Activated CD4-positive, alpha-beta T cell treated with anti-CD3 and anti-CD28 coated beads for 36 hours (primary cell): ENCODE data around the gene SH3BP4. TPM values are rescaled to one million over a fixed set of nuclear protein-coding genes. Genes with fewer than 3 reads are reported as not detected.

Source experiments
- ATAC-seq: fragments of 200-7000 bp; cut with Tn5 transposase; one replicate; pipeline ENCODE4 v1.10.0; 2021; ENCODE audit warnings: mild to moderate bottlenecking, moderate library complexity
- CTCF ChIA-PET: fragments of 350-600 bp; sonication (Branson Sonifier 250); formaldehyde crosslinking; loops from one replicate; lab custom pipeline; 2021; ENCODE audit warnings: antibody characterized with exemption; lab: Charles Lee
- POLR2A ChIA-PET: fragments of 350-600 bp; sonication (Branson Sonifier 250); formaldehyde crosslinking; loops from one replicate; lab custom pipeline; 2021; ENCODE audit warnings: antibody characterized with exemption, inconsistent platforms; lab: Charles Lee
- DNase-seq: peaks from one replicate; pipeline ENCODE4 v3.0.0-alpha.2; 2020
- H3K27ac Mint-ChIP-seq: one replicate; pipeline ENCODE4 v1.8.0; 2021; ENCODE audit warnings: mixed read lengths
- H3K27me3 Mint-ChIP-seq: one replicate; pipeline ENCODE4 v1.8.0; 2021; ENCODE audit warnings: mixed read lengths
- H3K36me3 Mint-ChIP-seq: one replicate; pipeline ENCODE4 v1.8.0; 2021; ENCODE audit warnings: low read depth, mixed read lengths
- H3K4me1 Mint-ChIP-seq: one replicate; pipeline ENCODE4 v1.8.0; 2021; ENCODE audit warnings: mixed read lengths
- H3K4me3 Mint-ChIP-seq: one replicate; pipeline ENCODE4 v1.8.0; 2021; ENCODE audit warnings: mild to moderate bottlenecking, moderate library complexity, mixed read lengths
- H3K9me3 Mint-ChIP-seq: one replicate; pipeline ENCODE4 v1.8.0; 2021; ENCODE audit warnings: low read depth, mixed read lengths
- intact Hi-C, 2 experiments: fragments of 100-400 bp; cut with DNase I in 1 of 2; cut with micrococcal nuclease in 1 of 2; formaldehyde crosslinking; loops; one replicate each; pipeline versions ENCODE4 v1.14.2 to v1.15.1; 2022 to 2024; cut with DNase I, micrococcal nuclease
- total RNA-seq, 2 experiments: library from RNA; stranded (reverse); gene quantifications; one replicate each; pipeline ENCODE4 v1.2.3, GENCODE V29; 2021

SH3BP4 gene
- total RNA-seq, 2 experiments from 2014 or later, result 0.21 to 0.32 TPM

DNA sequence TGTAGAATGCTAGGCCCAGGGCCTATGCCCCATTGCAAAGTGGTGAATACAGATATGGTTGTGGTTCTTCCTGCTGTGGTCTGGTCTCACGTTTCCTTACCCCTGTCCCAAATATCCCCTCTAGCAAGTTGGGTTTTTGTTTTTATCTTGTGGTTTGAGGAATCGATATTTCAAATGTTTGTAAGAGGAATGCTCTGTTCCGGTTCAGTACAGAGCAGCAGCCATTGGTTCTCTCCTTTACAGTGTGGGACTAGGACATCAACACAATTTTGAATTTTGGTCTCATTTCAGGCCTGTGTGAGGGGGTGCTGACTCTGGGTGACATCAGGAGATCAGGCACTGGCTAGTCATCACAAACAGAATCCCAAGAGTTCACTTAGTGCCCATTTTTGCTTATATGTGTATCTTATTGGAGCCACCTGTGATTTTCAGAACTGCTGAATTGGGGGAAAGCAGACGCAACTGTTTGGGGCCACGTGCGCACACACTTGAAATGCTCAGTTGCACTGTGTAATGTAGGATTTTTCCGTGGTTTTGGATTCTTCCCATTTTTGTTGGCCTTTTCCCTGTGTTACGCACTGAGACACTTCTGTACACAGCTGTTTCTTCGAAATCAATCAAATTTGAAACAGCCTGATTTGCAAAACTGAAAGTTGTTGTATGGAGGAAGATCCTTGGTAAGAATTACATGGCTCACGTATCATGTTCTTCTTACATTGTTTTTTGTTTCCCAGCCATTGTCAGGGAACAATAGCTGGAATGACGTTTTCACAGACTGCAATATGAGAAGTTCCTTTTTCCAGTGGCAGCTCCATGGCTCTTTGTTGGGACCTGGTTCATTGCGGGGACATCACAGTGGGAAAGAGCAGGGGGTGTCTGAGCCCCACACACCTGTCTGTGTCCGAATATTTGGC lies 8.6 kb downstream of the SH3BP4 start:
- CTCF ChIA-PET, result no interaction called here
- Mint-ChIP-seq H3K4me3 (no peak overlapping the region), H3K4me1 (no peaks in the 10 kb centered on the region), H3K27me3 (peaks cover 9% of the 10 kb centered on the region), H3K9me3 (no peaks in the 10 kb centered on the region), H3K36me3 (no peaks in the 10 kb centered on the region), H3K27ac (no peak overlapping the region)
- intact Hi-C loops, result no loop called here
- DNase-seq (no peak), ATAC-seq (no peak)
- POLR2A ChIA-PET, result no interaction called here

DNA sequence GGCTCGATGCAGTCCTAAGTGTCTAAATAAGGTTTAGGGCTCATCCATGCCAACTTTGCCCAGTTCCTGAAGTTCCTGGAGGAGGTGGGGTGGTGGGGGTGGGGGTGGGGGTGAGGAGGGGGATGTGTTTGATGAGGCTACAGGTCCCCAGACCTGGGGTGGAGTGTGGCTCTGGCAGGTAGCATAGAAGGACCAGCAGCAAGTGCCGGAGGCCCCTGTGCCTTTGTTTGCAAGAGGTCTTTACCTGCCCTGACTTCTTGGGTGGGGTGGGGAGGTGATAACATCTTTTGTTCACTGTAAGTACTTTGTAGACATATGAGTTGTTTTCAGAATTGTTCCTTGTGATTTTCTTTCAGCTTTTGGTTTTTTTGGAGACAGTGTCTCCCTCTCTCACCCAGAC lies 10.0 kb downstream of the SH3BP4 start:
- intact Hi-C loops, result no loop called here
- DNase-seq (no peak), ATAC-seq (no peak)
- Mint-ChIP-seq H3K27me3 (peaks cover 11% of the 10 kb centered on the region), H3K4me3 (no peak overlapping the region), H3K36me3 (no peaks in the 10 kb centered on the region), H3K9me3 (no peaks in the 10 kb centered on the region), H3K4me1 (no peaks in the 10 kb centered on the region), H3K27ac (no peak overlapping the region)
- ChIA-PET CTCF (no interaction called here), POLR2A (no interaction called here)

DNA sequence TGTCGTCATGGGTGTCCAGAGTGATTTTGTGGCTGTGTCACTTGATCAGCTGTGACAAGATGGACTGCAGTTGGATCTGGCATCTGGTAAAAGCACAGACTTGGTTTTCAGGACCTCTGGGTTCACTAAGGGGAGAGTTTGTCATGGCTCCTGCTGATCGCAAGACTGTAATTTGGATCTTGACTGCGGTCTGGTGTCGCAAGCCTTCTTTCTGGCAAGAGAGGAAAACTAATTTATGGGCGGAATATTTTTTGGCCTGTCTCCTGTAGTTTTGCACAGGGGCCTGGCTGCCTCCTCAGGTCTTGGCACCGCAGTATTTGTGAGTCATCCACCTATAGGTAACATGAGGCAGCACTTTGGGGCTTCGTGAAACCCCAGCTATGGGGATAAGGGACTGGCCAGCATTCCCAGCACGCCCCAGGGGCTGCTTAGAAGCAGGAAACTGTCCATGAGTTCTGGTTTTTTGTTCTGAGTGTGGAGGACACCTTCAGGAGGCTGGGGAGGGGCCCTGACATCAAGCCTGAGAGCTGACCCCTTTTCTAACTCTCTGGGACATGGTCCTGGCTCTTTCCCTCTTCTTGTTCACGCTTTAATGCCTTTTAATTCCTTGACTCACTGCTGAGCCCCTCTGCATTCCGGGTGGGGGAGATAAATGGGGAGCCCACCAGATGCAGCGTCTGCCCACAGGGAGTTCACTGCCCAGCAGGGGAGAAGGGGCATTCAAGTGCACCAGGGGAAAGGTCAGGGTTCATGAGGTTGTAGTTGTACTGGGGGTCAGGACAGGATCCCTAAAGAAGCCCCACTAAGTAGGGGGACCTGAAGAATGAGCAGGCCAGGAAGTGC lies 12.2 kb downstream of the SH3BP4 start:
- no peak for ATAC-seq
- DNase-seq, result no peak
- Mint-ChIP-seq H3K4me1 (no peaks in the 10 kb centered on the region), H3K27ac (no peak overlapping the region), H3K27me3 (peaks cover 5% of the 10 kb centered on the region), H3K36me3 (no peaks in the 10 kb centered on the region), H3K9me3 (no peaks in the 10 kb centered on the region), H3K4me3 (no peak overlapping the region)
- intact Hi-C loops, result no loop called here
- CTCF ChIA-PET, result no interaction called here
- POLR2A ChIA-PET, result no interaction called here

DNA sequence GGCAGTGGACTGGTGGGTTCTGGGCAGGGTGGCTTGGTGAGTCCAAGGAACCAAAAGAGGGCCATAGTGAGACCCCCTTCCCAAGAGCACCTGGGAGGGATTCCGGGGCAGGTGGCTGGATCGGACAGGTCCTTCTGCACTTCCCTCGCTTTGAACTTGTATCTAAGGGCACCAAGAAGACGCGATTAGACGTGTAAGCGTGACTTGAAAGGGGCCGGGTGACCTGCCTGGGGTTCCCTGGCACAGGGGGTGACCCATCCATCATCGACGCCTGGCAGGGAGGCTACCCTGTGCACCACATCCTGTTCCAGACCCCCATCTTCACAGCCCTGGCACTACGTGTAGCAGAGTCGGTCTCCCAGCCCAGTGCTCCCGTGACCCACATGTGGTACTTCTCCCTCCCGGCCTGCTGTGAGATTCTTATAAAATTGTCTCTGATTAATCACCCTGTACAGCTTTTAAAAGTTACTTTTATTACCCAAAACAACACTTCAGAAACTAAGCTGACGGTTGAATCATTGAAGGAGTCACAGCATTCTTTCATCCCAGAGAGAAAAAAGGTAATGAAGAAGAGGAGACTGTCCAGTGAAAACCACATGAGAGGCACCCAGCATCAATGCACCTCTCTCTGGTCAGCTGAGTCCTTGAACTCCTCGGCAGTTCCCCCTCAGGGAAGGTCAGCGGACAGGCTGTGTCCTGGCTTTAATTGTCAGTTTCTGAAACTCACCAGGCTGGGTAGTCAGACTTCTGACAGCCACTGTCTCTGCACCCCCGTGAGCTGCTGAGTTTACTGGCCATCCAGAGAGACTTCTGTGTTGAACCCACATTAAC lies 13.0 kb downstream of the SH3BP4 start:
- no peaks in the 10 kb centered on the region for H3K4me1 Mint-ChIP-seq
- no peak overlapping the region for H3K4me3 Mint-ChIP-seq
- no peaks in the 10 kb centered on the region for H3K36me3 Mint-ChIP-seq
- DNase-seq (no peak), ATAC-seq (no peak)
- H3K27ac Mint-ChIP-seq, result no peak overlapping the region
- ChIA-PET POLR2A (no interaction called here), CTCF (no interaction called here)
- intact Hi-C loops, result no loop called here
- H3K9me3 Mint-ChIP-seq, result no peaks in the 10 kb centered on the region
- peaks cover 7% of the 10 kb centered on the region for H3K27me3 Mint-ChIP-seq

DNA sequence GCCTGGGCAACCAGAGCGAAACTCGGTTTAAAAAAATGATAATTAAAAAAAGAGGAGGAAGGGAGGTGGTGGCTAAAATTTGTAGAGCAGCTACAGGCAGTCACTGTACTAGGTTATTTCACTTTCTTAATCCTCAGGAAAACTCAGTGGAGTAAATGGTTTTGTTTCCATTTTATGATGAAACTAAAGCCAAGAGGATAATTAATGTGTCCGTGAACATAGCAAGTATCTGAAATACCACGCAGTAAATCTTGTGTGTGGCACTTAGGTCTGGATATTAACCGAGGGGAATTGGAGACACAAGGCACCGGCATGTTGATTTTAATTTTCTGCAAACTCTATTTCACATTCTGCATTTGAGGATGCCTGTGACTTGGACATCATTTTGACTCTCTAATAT lies 14.5 kb downstream of the SH3BP4 start:
- H3K27me3 Mint-ChIP-seq, result peaks cover 9% of the 10 kb centered on the region
- intact Hi-C loops, result no loop called here
- CTCF ChIA-PET, result no interaction called here
- no peak overlapping the region for H3K4me3 Mint-ChIP-seq
- H3K9me3 Mint-ChIP-seq, result no peaks in the 10 kb centered on the region
- no peaks in the 10 kb centered on the region for H3K36me3 Mint-ChIP-seq
- H3K4me1 Mint-ChIP-seq, result no peaks in the 10 kb centered on the region
- DNase-seq (no peak), ATAC-seq (no peak)
- H3K27ac Mint-ChIP-seq, result no peak overlapping the region
- POLR2A ChIA-PET, result no interaction called here

DNA sequence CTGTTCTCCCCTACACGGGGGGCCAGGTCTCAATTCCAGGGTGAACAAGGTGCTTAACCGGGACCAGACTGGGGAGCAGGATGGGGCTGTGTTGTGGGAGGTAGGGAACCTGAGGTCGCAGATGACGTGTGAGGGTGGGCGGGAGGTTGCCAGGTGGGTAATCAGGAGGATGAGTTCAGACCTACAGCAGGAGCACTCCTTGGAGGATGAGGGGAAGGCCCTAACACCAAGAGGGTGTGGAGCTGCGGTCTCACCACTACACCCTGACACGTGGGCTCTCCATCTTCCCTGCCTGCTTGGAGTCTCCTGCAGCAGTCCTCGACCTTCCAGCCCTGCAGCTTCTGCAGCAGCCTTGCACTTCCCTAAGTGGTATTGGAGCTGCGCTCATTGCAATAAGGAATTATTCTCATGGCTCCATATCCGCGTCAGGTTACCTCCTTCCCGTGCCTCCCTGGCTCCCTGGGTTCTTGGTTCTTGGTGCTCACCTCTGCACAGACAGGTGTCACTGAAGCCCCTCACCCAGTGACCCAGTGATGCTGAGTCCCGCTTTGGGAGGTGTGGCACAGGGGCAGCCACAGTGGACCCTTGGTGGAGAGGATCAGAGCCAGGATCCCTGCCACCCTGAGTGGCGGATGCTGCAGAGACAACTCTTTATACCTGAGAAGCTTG lies 15.5 kb downstream of the SH3BP4 start:
- CTCF ChIA-PET, result no interaction called here
- no peak for DNase-seq

DNA sequence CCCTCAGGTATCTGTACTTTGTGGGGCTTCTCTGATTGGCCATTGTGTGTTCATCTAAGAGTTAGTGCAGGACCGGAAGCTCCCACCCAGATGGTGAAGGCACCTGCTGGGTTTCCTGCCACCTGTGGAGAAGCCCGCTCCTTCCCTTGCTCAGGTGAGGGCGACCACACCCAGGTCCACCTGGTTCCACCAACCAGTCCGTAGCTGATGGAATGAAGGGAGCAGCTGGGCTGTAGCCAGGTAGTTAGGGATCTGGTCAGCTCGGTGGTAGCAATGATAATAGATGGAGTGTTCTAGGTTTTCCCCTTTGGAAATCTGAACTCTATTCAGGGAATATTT lies 16.0 kb downstream of the SH3BP4 start:
- no peaks in the 10 kb centered on the region for H3K36me3 Mint-ChIP-seq
- H3K4me3 Mint-ChIP-seq, result no peak overlapping the region
- H3K27me3 Mint-ChIP-seq, result peaks cover 9% of the 10 kb centered on the region
- ChIA-PET CTCF (no interaction called here), POLR2A (no interaction called here)
- intact Hi-C loops, result no loop called here
- no peak overlapping the region for H3K27ac Mint-ChIP-seq
- H3K4me1 Mint-ChIP-seq, result no peaks in the 10 kb centered on the region
- DNase-seq (no peak), ATAC-seq (no peak)
- no peaks in the 10 kb centered on the region for H3K9me3 Mint-ChIP-seq

More for the DNA sequence above, 15.5 kb downstream of the SH3BP4 start:
- no peak overlapping the region for H3K4me3 Mint-ChIP-seq
- peaks cover 9% of the 10 kb centered on the region for H3K27me3 Mint-ChIP-seq
- no peak for ATAC-seq
- H3K4me1 Mint-ChIP-seq, result no peaks in the 10 kb centered on the region
- POLR2A ChIA-PET, result no interaction called here
- intact Hi-C loops, result no loop called here
- no peak overlapping the region for H3K27ac Mint-ChIP-seq
- H3K9me3 Mint-ChIP-seq, result no peaks in the 10 kb centered on the region
- no peaks in the 10 kb centered on the region for H3K36me3 Mint-ChIP-seq

DNA sequence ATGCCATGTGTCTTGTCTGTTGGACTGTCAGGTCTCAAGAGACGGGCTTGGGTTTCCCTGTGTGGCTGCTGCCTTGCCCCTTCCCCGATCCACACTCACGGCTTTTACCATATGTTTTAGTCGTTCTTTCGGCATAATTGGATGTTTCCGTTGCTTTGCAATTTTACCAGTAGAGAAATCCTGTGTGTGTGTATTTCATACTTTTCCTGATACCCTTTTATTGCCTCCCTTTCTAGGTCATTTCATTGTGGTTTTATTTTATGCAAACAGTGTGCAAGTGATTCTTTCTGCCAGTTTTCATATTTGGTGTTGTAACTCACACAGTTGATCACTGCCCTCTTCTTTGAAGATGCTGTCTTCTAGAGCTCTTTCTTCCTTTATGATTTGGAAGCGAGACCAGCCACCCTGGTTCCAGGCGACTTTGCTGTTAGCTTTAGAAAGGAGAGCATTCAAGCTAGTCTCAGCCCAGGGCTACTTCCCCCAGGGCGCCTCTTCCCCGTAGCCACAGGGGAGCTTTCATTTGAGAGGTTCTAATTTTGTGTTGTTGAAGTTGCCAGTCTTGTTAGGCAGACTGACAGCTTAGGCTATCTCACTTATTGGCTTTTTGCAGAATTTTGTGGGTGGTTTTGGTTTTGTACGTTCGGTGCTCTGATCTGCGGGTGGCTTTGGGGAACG lies 17.0 kb downstream of the SH3BP4 start:
- Mint-ChIP-seq H3K9me3 (no peaks in the 10 kb centered on the region), H3K36me3 (no peaks in the 10 kb centered on the region), H3K4me1 (no peaks in the 10 kb centered on the region), H3K27ac (no peak overlapping the region), H3K27me3 (peaks cover 13% of the 10 kb centered on the region), H3K4me3 (no peak overlapping the region)
- intact Hi-C loops, result no loop called here
- DNase-seq, result no peak
- ChIA-PET POLR2A (no interaction called here), CTCF (no interaction called here)
- no peak for ATAC-seq

DNA sequence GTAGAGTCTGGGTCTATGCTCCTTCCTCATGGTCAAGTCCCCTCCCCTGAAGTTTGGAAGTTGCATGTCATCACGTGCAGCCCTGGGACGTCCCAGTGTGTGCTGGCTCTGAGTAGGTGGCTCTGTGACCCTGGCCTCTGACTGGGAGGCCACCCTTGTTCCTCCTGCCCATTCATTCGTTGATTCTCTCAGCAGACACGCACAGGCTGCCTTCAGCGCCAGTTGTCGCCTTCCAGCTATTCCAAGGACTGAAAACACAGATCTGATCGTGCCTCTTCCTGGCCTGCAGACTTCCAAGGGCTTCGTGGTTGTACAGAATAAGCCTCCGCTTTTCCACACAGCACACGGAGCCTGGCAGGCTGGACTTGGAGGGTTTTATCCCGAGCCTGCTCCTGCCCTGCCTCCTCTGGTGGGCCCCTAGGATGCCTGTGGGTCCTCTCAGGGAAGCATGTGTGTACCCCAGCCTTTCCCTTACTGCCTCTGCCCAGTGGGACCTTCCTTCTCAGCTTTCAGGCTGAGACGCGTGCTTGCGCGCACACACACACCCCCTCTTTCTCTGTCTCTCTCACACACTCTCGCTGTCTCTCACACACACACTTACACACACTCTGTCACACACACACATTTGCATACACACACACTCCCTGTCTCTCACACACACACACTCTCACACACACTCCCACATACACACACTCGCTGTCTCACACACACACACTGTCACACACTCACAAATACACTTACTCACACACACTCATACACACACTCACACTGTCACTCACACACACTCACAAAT lies 17.7 kb downstream of the SH3BP4 start:
- intact Hi-C loops, result no loop called here
- Mint-ChIP-seq H3K36me3 (no peaks in the 10 kb centered on the region), H3K27ac (no peak overlapping the region), H3K4me3 (no peak overlapping the region), H3K4me1 (no peaks in the 10 kb centered on the region), H3K9me3 (no peaks in the 10 kb centered on the region), H3K27me3 (peaks cover 13% of the 10 kb centered on the region)
- POLR2A ChIA-PET, result no interaction called here
- CTCF ChIA-PET, result no interaction called here
- DNase-seq (no peak), ATAC-seq (no peak)

DNA sequence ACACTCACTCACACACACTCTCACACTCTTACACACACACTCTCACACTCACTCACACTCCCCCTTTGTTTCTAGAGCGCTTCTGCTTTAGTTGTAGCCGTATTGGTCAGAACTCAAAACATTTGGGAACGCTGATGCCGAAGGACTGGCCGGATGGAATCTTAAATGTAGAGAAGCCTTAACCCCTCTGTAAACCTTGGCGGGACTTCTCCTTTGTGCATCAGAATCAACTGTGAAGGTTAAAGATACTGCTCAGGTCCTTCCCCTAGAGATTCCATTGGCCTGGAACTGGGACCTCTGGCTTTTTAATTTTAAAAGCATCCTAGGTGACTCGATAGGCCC lies 18.3 kb downstream of the SH3BP4 start:
- ChIA-PET CTCF (no interaction called here), POLR2A (no interaction called here)
- intact Hi-C loops, result no loop called here
- DNase-seq, result no peak
- no peak overlapping the region for H3K27ac Mint-ChIP-seq
- H3K9me3 Mint-ChIP-seq, result no peaks in the 10 kb centered on the region
- peaks cover 13% of the 10 kb centered on the region for H3K27me3 Mint-ChIP-seq
- ATAC-seq, result no peak
- H3K4me1 Mint-ChIP-seq, result no peaks in the 10 kb centered on the region
- H3K4me3 Mint-ChIP-seq, result no peak overlapping the region
- no peaks in the 10 kb centered on the region for H3K36me3 Mint-ChIP-seq
